Stomach (tissue), 4 donors: ENCODE results near the gene EGR2.
"Not testable (repeated sequence)": the region's sequence is repeated elsewhere in the genome, so short reads cannot be mapped to it uniquely, and the experiment has no call there.

Experiments used
- POLR2A ChIP-seq, 4 donors: fragments of 450-650 bp; IDR thresholded peaks; one replicate each; pipeline ENCODE4 v1.6.1; 2016; ENCODE audit warnings: antibody characterized with exemption in 4 of 4, control low read depth in 2 of 4, mild to moderate bottlenecking in 1 of 4, moderate library complexity in 1 of 4
- POLR2AphosphoS5 ChIP-seq, 3 donors: sonication (generic); formaldehyde crosslinking; IDR thresholded peaks; one replicate each; pipeline ENCODE4 v1.6.1; 2016; ENCODE audit warnings: antibody characterized with exemption in 3 of 3
- TF ChIP-seq, protein P1 (sequence below), 7 experiments: fragments of 450-650 bp in 4 of 7; fragments of 200-600 bp in 3 of 7; sonication (generic) in 3 of 7; IDR thresholded peaks; one replicate each; pipeline ENCODE4 v1.5.1; 2016 to 2019; ENCODE audit warnings: antibody characterized with exemption in 7 of 7, control low read depth in 2 of 7, mild to moderate bottlenecking in 1 of 7

DNA sequence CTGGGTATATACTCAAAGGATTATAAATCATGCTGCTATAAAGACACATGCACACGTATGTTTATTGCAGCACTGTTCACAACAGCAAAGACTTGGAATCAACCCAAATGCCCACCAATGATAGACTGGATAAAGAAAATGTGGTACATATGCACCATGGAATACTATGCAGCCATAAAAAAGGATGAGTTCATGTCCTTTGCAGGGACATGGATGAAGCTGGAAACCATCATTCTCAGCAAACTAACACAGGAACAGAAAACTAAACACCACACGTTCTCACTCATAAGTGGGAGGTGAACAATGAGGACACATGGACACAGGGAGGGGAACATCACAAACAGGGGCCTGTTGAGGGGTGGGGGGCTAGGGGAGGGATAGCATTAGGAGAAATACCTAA lies 27.9 kb downstream of the EGR2 start:
- TF ChIP-seq, protein P1, sequence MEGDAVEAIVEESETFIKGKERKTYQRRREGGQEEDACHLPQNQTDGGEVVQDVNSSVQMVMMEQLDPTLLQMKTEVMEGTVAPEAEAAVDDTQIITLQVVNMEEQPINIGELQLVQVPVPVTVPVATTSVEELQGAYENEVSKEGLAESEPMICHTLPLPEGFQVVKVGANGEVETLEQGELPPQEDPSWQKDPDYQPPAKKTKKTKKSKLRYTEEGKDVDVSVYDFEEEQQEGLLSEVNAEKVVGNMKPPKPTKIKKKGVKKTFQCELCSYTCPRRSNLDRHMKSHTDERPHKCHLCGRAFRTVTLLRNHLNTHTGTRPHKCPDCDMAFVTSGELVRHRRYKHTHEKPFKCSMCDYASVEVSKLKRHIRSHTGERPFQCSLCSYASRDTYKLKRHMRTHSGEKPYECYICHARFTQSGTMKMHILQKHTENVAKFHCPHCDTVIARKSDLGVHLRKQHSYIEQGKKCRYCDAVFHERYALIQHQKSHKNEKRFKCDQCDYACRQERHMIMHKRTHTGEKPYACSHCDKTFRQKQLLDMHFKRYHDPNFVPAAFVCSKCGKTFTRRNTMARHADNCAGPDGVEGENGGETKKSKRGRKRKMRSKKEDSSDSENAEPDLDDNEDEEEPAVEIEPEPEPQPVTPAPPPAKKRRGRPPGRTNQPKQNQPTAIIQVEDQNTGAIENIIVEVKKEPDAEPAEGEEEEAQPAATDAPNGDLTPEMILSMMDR (IDR thresholded peaks at IDR 0.05) = not testable (repeated sequence)
- TF ChIP-seq POLR2A, POLR2AphosphoS5 (IDR thresholded peaks at IDR 0.05): not testable (repeated sequence)
